GM12891 (cell line): Measurements from ENCODE around the gene MAGI1.
"Not testable (repeated sequence)": the region's sequence is repeated elsewhere in the genome, so short reads cannot be mapped to it uniquely, and the experiment has no call there.

Source experiments
- DNase-seq: peaks from one replicate; pipeline ENCODE4 v3.0.0; 2011; ENCODE audit warnings: low spot score; ENCODE audit not compliant: insufficient read length
- FAIRE-seq: peaks from 2 replicates; lab custom pipeline; 2011; peaks lifted over from hg19 to GRCh38; lab: Jason Lieb, UNC
- PAX5 ChIP-seq: IDR thresholded peaks from 2 replicates; pipeline ENCODE4 v1.6.1; 2011; ENCODE audit warnings: low read length, moderate library complexity, mild to moderate bottlenecking; ENCODE audit not compliant: insufficient read depth, severe bottlenecking
- POLR2A ChIP-seq: IDR thresholded peaks from 2 replicates; pipeline ENCODE4 v1.6.1; 2011; ENCODE audit warnings: low read depth, low read length, control low read depth
- POLR2AphosphoS5 ChIP-seq: IDR thresholded peaks from 2 replicates; pipeline ENCODE4 v1.6.1; 2011; ENCODE audit warnings: low read depth, low read length, control low read depth
- POU2F2 ChIP-seq: IDR thresholded peaks from 2 replicates; pipeline ENCODE4 v1.6.1; 2011; ENCODE audit warnings: low read depth, mild to moderate bottlenecking, control low read depth, low read length, moderate library complexity
- SPI1 ChIP-seq: IDR thresholded peaks from 2 replicates; pipeline ENCODE4 v1.6.1; 2011; ENCODE audit warnings: low read depth, low read length, control low read depth
- TAF1 ChIP-seq: IDR thresholded peaks from 2 replicates; pipeline ENCODE4 v1.6.1; 2011; ENCODE audit warnings: low read depth, low read length, control low read depth

MAGI1 gene

DNA sequence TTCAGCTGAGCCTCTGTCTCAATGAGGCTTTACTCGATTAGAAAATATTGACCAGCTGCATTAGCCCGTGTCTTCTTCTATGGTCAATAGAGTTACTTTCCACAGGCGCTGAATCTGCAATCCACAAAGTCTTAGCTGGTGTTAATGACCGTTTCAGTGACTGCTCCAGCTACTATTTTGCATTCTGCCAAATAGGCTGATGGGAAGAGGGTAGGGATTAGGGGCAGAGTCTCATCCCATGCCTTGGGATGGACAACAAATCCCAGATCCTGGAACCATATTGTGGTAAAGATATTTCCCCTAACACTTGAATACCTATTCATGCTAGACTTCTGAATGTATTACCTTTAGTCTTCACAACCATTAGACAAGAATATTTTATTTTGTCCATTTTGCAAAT lies 29.5 kb upstream of the MAGI1 start:
- DNase-seq (no peak), FAIRE-seq (no peak)
- TF ChIP-seq POLR2AphosphoS5 (no peak), POU2F2 (no peak), POLR2A (no peak), PAX5 (no peak), SPI1 (no peak), TAF1 (no peak)

GRCh38 chr3:66066963-66067617 lies 28.4 kb upstream of the MAGI1 start:
- no peak for DNase-seq
- TF ChIP-seq POLR2AphosphoS5 (no peak), SPI1 (no peak), TAF1 (no peak), POU2F2 (no peak), PAX5 (no peak), POLR2A (no peak)
- FAIRE-seq: no peak

DNA sequence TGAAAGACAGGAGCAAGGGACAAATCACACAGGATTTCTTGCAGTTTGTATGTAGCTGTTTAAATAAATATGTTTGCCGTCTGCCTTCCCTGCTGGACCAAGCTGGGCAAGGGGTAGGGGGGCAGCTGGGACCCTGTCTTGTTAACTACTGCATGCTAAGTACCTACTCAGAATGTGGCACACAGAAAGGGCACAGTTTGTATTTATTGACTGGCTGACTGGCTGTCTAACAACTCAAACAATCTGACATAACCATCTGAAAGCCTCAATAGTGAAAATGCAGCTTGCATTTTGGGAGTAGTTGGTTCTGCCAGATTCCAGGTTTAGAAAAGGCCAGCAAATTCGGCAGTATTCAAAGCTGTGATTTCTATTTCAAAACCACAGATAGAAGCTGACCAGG lies 16.6 kb upstream of the MAGI1 start:
- no peak for FAIRE-seq
- no peak for DNase-seq
- no peak for TF ChIP-seq PAX5
- TF ChIP-seq POLR2AphosphoS5: no peak
- no peak for TF ChIP-seq POLR2A
- no peak for TF ChIP-seq SPI1
- TF ChIP-seq TAF1: no peak
- no peak for TF ChIP-seq POU2F2

DNA sequence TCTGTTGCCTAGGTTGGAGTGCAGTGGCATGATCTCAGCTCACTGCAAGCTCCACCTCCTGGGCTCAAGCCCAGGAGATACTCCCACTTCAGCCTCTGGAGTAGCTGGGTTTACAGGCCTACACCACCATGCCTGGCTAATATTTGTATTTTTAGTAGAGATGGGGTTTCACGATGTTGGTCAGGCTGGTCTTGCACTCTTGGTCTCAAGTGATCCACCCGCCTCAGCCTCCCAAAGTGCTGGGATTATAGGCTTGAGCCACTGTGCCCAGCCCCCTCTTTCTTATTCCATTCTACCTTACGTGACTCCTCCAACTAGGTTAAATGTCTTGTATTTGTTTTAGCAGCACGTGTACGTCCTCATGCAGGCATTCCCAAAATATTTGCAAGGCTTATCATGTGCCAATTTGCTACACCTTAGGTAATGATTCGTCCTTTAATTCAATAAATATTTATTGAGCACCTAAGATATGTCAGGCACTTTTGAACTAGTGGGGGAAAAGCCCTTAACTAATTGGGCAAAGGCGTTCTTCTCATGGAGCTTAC lies 14.9 kb upstream of the MAGI1 start:
- TF ChIP-seq POLR2AphosphoS5 (no peak), POLR2A (no peak), PAX5 (no peak), SPI1 (no peak), TAF1 (no peak), POU2F2 (no peak)
- DNase-seq (no peak), FAIRE-seq (no peak)

DNA sequence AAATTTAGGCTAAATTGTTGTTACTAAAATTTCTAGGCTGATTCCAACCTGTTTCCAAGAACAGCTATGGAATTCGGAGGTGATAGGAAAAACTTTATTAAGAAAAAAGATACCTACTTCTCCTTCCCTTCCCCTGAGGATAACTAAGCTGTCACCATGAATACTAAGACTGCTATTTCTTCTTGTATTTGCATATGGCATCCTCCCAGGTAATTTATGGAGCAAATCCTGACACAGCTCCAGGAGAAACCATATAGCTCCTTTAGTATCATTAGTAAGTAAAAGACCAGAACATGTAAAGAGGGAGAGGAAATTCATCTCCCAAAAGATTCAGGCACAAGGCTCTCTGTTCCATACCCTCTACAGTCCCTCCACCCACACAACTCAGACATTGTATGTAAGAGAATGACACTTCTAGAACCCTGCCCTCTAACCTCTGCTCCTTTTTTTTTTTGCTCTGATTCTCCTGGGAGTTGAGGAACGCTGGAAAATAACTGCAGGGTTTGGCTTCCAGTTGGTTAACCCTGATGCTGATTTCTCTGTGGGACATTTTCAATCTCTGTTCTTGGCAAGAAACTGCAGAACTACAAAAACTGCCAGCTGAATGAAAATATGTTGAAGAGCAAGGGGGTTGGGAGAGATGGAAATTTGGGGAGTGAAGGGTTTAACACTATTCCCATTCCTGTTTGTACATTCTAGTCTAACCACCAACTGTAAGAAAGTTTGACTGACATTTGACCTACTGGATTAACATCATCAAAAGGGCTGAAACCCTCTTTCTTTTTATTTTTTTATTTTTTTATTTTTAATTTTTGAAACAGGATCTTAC lies 14.2 kb upstream of the MAGI1 start:
- DNase-seq (no peak), FAIRE-seq (no peak)
- no peak for TF ChIP-seq POU2F2
- no peak for TF ChIP-seq PAX5
- no peak for TF ChIP-seq TAF1
- no peak for TF ChIP-seq POLR2AphosphoS5
- no peak for TF ChIP-seq POLR2A
- no peak for TF ChIP-seq SPI1

DNA sequence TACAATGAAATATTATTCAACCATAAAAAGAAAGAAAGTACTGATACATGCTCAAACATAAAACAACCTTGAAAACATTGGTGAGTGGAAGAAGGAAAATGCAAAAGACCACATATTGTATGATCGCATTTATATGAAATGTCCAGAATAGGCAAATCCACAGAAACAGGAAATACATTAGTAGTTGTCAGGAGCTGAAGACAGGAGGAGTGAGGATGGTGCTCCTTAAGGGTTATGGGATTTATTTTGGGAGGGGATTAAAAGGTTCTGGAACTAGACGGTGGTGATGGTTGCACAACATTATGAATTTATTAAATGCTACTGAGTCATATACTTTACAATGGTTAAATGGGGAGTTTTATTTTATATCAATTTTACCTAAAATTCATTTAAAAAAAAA lies 12.1 kb upstream of the MAGI1 start:
- FAIRE-seq (no peak), DNase-seq (no peak)
- no peak for TF ChIP-seq POU2F2
- no peak for TF ChIP-seq TAF1
- TF ChIP-seq PAX5: no peak
- TF ChIP-seq SPI1: no peak
- TF ChIP-seq POLR2A: no peak
- no peak for TF ChIP-seq POLR2AphosphoS5

GRCh38 chr3:66048051-66048395 lies 9.3 kb upstream of the MAGI1 start:
- TF ChIP-seq POLR2AphosphoS5 (no peak), POU2F2 (no peak)
- no peak for DNase-seq
- FAIRE-seq: no peak

DNA sequence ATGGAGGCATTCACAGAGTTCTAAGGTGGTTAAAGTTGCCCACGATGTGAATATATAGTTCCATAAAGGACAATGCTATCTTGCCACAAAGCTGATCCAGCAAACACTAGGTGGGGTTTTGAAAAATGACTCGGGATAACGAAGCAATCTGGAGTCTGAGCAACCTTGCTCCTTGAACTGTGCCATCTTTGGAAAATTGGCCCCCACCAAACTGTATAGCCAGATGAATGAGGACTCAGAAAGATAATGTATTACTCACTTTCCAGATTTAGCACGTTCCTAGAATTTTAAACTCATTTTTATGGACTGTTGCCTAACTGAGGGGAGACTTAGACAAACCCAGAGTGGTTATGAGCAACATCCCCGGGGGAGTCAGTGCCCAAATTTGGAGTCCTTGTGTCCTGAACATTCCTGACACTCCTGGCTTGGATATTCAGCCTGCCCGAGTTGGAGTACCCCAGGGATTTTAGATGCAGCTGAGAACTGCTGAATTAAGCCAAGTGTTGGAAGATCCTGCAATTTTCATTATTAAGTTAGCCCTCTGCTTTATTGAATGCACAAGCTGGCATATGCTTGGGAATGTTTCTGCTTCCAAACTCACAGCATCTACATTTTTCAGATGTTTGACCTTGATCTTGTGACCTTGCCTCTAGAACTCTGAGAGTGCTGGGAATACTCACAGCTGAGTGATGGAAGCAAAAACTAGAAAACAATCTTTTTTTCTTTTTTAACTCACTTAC lies 8.8 kb upstream of the MAGI1 start:
- no peak for DNase-seq
- TF ChIP-seq POLR2A: no peak
- no peak for TF ChIP-seq POU2F2
- no peak for TF ChIP-seq POLR2AphosphoS5
- FAIRE-seq: no peak

GRCh38 chr3:66046321-66046720 lies 7.6 kb upstream of the MAGI1 start:
- DNase-seq, FAIRE-seq: not testable (repeated sequence)

- DNase-seq (no peak), FAIRE-seq (no peak)
- no peak for TF ChIP-seq POLR2A
- TF ChIP-seq POLR2AphosphoS5: no peak
- no peak for TF ChIP-seq SPI1
- TF ChIP-seq TAF1: no peak
- TF ChIP-seq POU2F2: no peak
- no peak for TF ChIP-seq PAX5
These were observed 3.1 kb upstream of the MAGI1 start for GRCh38 chr3:66041828-66042227.

GRCh38 chr3:66041116-66041515 lies 2.4 kb upstream of the MAGI1 start:
- TF ChIP-seq POLR2AphosphoS5 (no peak), TAF1 (no peak), PAX5 (no peak), POU2F2 (no peak), POLR2A (no peak), SPI1 (no peak)
- DNase-seq: no peak
- FAIRE-seq: no peak
